Kidney epithelial cell (primary cell): ENCODE measurements around the gene SLC27A6. TPM values are rescaled to one million over a fixed set of nuclear protein-coding genes. Genes with fewer than 3 reads are reported as not detected.

ENCODE experiments used
- DNase-seq: peaks from one replicate; pipeline ENCODE4 v3.0.0-alpha.2; 2010; ENCODE audit warnings: low read depth
- H3K27me3 ChIP-seq: 2 replicates; pipeline ENCODE4 v1.6.0; 2011; ENCODE audit warnings: low read length; ENCODE audit not compliant: control insufficient read depth, insufficient read depth
- H3K36me3 ChIP-seq: 2 replicates; pipeline ENCODE4 v1.5.1; 2011; ENCODE audit warnings: low read length; ENCODE audit not compliant: control insufficient read depth, insufficient read depth
- H3K4me3 ChIP-seq: 2 replicates; pipeline ENCODE4 v1.5.1; 2011; ENCODE audit warnings: low read depth, mild to moderate bottlenecking, control low read depth, low read length
- total RNA-seq: library from RNA; depleted of rRNA; stranded (reverse); fragments of >200 nt; gene quantifications from 2 replicates; pipeline ENCODE4 v1.2.3, GENCODE V29; 2015
- TF ChIP-seq, protein P1 (sequence below): IDR thresholded peaks from 2 replicates; pipeline ENCODE4 v1.5.1; 2011; ENCODE audit warnings: mild to moderate bottlenecking, moderate library complexity, low read length, control low read depth, inconsistent platforms; ENCODE audit not compliant: insufficient read depth, poor library complexity, severe bottlenecking

SLC27A6 gene
- total RNA-seq, 1 donor from 2014 or later: 1.6 TPM

DNA sequence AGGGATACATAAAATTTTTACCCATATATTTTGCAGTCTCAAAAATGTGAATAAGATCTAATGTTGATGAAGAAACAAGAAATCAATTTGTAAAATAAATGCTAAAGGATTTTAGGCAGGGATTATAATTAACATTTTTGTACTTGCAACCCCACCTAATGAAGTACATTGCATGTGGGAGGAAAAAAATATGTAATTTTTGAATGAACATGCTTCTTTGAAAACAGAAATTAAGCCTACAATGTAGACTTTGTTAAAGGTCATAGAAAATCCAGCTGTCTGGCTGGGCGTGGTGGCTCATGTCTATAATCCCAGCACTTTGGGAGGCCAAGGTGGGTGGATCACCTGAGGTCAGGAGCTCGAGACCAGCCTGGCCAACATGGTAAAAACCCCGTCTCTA, 15.6 kb downstream of the SLC27A6 start:
- DNase-seq: no peak
- no peak overlapping the region for H3K4me3 ChIP-seq
- TF ChIP-seq, protein P1, sequence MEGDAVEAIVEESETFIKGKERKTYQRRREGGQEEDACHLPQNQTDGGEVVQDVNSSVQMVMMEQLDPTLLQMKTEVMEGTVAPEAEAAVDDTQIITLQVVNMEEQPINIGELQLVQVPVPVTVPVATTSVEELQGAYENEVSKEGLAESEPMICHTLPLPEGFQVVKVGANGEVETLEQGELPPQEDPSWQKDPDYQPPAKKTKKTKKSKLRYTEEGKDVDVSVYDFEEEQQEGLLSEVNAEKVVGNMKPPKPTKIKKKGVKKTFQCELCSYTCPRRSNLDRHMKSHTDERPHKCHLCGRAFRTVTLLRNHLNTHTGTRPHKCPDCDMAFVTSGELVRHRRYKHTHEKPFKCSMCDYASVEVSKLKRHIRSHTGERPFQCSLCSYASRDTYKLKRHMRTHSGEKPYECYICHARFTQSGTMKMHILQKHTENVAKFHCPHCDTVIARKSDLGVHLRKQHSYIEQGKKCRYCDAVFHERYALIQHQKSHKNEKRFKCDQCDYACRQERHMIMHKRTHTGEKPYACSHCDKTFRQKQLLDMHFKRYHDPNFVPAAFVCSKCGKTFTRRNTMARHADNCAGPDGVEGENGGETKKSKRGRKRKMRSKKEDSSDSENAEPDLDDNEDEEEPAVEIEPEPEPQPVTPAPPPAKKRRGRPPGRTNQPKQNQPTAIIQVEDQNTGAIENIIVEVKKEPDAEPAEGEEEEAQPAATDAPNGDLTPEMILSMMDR: no peak
- no peaks in the 10 kb centered on the region for H3K27me3 ChIP-seq
- no peaks in the 10 kb centered on the region for H3K36me3 ChIP-seq

DNA sequence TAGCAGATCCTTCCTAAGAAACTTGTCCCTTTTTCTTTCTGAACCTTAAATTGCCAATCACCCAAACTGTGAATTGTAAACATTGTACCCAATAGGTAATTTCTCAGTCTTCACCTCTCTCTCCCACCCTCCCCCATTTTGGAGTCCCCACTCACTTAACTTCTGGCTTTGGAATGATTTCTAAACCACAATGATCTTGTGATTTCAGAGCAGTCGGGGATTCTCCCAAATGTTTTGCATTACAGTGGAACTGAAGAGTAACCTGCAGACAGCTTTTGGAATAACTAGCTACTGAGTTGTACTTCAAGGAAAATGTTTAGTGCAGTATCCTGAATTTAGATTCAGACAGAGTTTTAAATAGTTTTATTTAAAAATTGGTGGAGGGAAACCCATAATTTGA, 19.2 kb downstream of the SLC27A6 start:
- TF ChIP-seq, protein P1: no peak
- DNase-seq: no peak
- Histone ChIP-seq H3K4me3 (no peak overlapping the region), H3K36me3 (no peaks in the 10 kb centered on the region), H3K27me3 (no peaks in the 10 kb centered on the region)

DNA sequence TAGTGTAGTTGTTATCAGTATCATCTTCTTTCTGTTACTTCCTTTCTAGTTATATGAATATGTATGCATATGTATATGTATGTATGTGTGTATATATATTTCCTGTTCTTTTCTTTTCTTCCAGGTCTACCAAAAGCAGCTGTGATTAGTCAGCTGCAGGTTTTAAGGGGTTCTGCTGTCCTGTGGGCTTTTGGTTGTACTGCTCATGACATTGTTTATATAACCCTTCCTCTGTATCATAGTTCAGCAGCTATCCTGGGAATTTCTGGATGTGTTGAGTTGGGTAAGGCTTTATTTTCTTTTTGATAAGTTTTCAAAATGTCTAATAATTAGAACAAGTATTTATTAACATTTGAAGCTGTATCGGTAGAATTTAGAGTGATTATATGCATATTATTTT, 23.2 kb downstream of the SLC27A6 start:
- no peak overlapping the region for H3K4me3 ChIP-seq
- no peak for DNase-seq
- H3K27me3 ChIP-seq: no peaks in the 10 kb centered on the region
- TF ChIP-seq, protein P1: no peak
- no peaks in the 10 kb centered on the region for H3K36me3 ChIP-seq

DNA sequence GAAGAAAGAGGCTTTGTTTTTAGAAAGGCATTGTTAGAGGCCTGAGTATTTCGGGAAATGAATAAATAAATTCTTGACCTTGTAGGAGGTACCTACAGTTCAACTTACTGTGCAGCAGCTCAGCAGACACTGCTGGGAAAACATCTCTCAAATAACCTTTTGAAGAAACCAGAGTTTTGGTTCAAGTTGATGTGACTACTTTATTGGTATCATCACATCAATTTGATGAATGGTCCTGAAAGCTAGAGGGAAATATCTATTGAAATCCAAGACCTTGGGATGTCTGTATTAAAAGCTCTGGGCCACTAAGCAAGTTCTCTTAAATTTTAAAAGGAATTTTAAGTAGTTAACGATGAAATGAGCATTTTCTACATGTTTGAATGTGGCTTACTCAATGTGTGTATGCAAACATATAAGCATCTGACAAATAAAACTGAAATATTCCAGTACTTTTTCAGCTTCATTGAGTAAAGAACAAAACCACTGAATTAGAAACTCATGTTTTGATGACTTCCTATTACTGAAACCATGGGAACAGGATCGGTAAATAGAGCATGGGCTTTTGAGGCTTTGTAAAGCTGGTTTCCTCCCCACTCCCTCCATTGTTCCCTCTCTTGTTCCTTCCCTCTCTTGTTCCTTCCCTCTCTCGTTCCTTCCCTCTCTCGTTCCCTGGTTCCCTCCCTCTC, 36.7 kb downstream of the SLC27A6 start:
- no peak for DNase-seq
- TF ChIP-seq, protein P1: no peak
- H3K4me3 ChIP-seq: no peak overlapping the region
- H3K27me3 ChIP-seq: no peaks in the 10 kb centered on the region
- H3K36me3 ChIP-seq: no peaks in the 10 kb centered on the region

DNA sequence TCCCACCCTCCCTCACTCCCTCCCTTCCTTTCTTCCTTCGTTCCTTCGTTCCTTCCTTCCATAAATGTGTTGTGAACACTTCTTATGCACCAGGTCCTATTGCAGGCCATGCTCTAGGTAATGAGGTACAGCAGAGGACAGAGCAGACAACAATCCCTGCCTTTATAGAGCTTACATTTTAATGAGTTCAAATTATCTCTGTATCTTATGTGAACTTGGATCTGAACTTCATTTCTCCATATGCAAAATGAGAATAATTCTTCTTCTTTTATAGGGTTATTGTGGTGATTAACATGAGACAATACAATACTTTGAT, 37.2 kb downstream of the SLC27A6 start:
- TF ChIP-seq, protein P1: no peak
- Histone ChIP-seq H3K27me3 (no peaks in the 10 kb centered on the region), H3K4me3 (no peak overlapping the region), H3K36me3 (no peaks in the 10 kb centered on the region)
- no peak for DNase-seq

DNA sequence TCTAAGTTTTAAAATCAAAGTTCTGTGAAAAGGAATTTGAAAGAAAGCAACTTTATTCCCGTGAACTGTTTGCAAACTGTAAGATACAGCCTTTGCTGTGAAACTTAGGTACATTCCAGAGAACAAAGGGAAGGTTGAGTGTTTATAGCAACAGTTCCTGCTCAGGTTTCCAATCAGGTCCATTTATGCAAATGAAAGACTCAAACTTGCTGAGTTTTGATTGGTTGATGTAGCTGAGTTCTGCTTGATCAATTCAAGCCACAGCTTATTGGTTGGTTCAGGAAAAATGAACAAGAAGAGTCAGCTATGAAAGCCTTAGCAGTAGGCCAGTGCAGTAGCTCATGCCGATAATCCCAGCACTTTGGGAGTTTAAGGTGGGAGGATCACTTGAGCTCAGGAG, 37.9 kb downstream of the SLC27A6 start:
- no peaks in the 10 kb centered on the region for H3K36me3 ChIP-seq
- TF ChIP-seq, protein P1: no peak
- DNase-seq: peak; percentile 19
- H3K4me3 ChIP-seq: no peak overlapping the region
- H3K27me3 ChIP-seq: no peaks in the 10 kb centered on the region
